CD1c-positive myeloid dendritic cell (primary cell): ENCODE measurements around the gene NHERF2.

Experiments
- DNase-seq: peaks from one replicate; pipeline ENCODE4 v3.0.0-alpha.2; 2016; ENCODE audit errors: extremely low spot score

The NHERF2 gene

GRCh38 chr16:2040787-2041522 lies 14.3 kb downstream of the NHERF2 start:
- DNase-seq: no peak

- no peak for DNase-seq
These were observed 15.7 kb downstream of the NHERF2 start for GRCh38 chr16:2042171-2042985.

- no peak for DNase-seq
These were observed 16.4 kb downstream of the NHERF2 start for GRCh38 chr16:2042986-2043666.

- DNase-seq: peak; percentile 88
These were observed 17.2 kb downstream of the NHERF2 start for GRCh38 chr16:2043667-2044451.

- no peak for DNase-seq
These were observed 17.8 kb downstream of the NHERF2 start for GRCh38 chr16:2044541-2044940.

GRCh38 chr16:2045965-2046892 lies 19.5 kb downstream of the NHERF2 start:
- DNase-seq: no peak

- no peak for DNase-seq
These were observed 20.2 kb downstream of the NHERF2 start for GRCh38 chr16:2046893-2047329.

GRCh38 chr16:2047330-2048115 lies 20.8 kb downstream of the NHERF2 start, which contains the start of the genes NTHL1 and TSC2:
TSS of gene NTHL1 (minus strand) at chr16:2047834. CDS start at chr16:2047823, 11 bp downstream.
TSS of gene TSC2 (plus strand) at chr16:2047985. CDS start at chr16:2048616, 631 bp downstream.
- DNase-seq: peak; percentile 97

GRCh38 chr16:2048116-2048543 lies 21.4 kb downstream of the NHERF2 start:
- DNase-seq: no peak

GRCh38 chr16:2053211-2053610 lies 26.5 kb downstream of the NHERF2 start:
- DNase-seq: no peak

GRCh38 chr16:2053897-2054296 lies 27.2 kb downstream of the NHERF2 start:
- no peak for DNase-seq

GRCh38 chr16:2054543-2055245 lies 28.0 kb downstream of the NHERF2 start:
- DNase-seq: no peak

- DNase-seq: no peak
These were observed 29.4 kb downstream of the NHERF2 start for GRCh38 chr16:2056077-2056476.

GRCh38 chr16:2056681-2057407 lies 30.1 kb downstream of the NHERF2 start:
- DNase-seq: no peak

GRCh38 chr16:2057438-2057837 lies 30.7 kb downstream of the NHERF2 start:
- DNase-seq: no peak

GRCh38 chr16:2058420-2058819 lies 31.7 kb downstream of the NHERF2 start:
- no peak for DNase-seq

GRCh38 chr16:2058872-2059271 lies 32.2 kb downstream of the NHERF2 start:
- no peak for DNase-seq

GRCh38 chr16:2060346-2060745 lies 33.6 kb downstream of the NHERF2 start:
- DNase-seq: no peak
